Mammary epithelial cell (primary cell): ENCODE results near the gene POU3F4.

Experiments used
- CTCF ChIP-seq, 2 donors: IDR thresholded peaks in 1 of 2; conservative IDR thresholded peaks in 1 of 2; 2 replicates each; pipeline ENCODE4 v1.5.1; 2011 to 2012; ENCODE audit warnings: inconsistent platforms in 2 of 2, low read length in 2 of 2, mild to moderate bottlenecking in 2 of 2, control low read depth in 1 of 2, low read depth in 1 of 2; ENCODE audit not compliant: insufficient read depth in 1 of 2; ENCODE audit errors: extremely low read depth in 1 of 2
- EZH2 ChIP-seq: IDR thresholded peaks from 2 replicates; pipeline ENCODE4 v1.6.1; 2012; ENCODE audit warnings: low read length, inconsistent platforms, borderline replicate concordance

DNA sequence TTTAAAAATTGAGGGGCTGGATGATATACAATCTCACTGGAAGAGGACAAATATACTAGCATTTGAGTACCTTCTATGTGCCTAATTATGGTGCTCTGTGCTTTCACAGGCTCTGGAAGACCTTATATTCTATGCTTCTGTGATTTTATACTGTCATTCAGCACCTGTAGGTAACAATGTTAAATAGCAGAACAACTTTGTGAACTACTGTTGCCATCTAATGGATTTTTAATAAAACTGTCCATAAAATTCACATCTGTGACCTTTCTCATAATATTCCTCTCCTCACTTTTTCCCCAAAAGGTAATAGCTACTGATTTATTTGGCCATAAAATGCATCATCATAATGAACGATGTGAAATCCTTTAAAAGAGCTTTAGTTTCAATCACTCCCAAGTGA lies 21.9 kb downstream of the POU3F4 start:
- TF ChIP-seq CTCF (conservative IDR thresholded peaks at IDR 0.05 in 1 of 2, IDR thresholded peaks at IDR 0.05 in 1 of 2; ENCODE audit: extremely low read depth in 1 of 2, insufficient read depth in 1 of 2, low read depth in 1 of 2, low read length in 2 of 2) (no peak), EZH2 (no peak)
